D721Med (cell line): ENCODE results near the gene AGFG2.
"Not testable (repeated sequence)": the region's sequence is repeated elsewhere in the genome, so short reads cannot be mapped to it uniquely, and the experiment has no call there.

ENCODE experiments used
- DNase-seq: peaks from one replicate; pipeline ENCODE4 v3.0.0; 2011; ENCODE audit warnings: low spot score; ENCODE audit not compliant: insufficient read length
- FAIRE-seq: peaks from 2 replicates; lab custom pipeline; 2011; peaks lifted over from hg19 to GRCh38; lab: Jason Lieb, UNC
- TF ChIP-seq, protein P1 (sequence below): IDR thresholded peaks from 2 replicates; pipeline ENCODE4 v1.5.1; 2012; ENCODE audit warnings: mild to moderate bottlenecking, control low read depth; ENCODE audit not compliant: insufficient read depth; ENCODE audit errors: missing control alignments

Gene AGFG2

GRCh38 chr7:100515072-100515532, 23.9 kb upstream of the AGFG2 start:
- no peak for FAIRE-seq
- DNase-seq: no peak
- TF ChIP-seq, protein P1, sequence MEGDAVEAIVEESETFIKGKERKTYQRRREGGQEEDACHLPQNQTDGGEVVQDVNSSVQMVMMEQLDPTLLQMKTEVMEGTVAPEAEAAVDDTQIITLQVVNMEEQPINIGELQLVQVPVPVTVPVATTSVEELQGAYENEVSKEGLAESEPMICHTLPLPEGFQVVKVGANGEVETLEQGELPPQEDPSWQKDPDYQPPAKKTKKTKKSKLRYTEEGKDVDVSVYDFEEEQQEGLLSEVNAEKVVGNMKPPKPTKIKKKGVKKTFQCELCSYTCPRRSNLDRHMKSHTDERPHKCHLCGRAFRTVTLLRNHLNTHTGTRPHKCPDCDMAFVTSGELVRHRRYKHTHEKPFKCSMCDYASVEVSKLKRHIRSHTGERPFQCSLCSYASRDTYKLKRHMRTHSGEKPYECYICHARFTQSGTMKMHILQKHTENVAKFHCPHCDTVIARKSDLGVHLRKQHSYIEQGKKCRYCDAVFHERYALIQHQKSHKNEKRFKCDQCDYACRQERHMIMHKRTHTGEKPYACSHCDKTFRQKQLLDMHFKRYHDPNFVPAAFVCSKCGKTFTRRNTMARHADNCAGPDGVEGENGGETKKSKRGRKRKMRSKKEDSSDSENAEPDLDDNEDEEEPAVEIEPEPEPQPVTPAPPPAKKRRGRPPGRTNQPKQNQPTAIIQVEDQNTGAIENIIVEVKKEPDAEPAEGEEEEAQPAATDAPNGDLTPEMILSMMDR: no peak

DNA sequence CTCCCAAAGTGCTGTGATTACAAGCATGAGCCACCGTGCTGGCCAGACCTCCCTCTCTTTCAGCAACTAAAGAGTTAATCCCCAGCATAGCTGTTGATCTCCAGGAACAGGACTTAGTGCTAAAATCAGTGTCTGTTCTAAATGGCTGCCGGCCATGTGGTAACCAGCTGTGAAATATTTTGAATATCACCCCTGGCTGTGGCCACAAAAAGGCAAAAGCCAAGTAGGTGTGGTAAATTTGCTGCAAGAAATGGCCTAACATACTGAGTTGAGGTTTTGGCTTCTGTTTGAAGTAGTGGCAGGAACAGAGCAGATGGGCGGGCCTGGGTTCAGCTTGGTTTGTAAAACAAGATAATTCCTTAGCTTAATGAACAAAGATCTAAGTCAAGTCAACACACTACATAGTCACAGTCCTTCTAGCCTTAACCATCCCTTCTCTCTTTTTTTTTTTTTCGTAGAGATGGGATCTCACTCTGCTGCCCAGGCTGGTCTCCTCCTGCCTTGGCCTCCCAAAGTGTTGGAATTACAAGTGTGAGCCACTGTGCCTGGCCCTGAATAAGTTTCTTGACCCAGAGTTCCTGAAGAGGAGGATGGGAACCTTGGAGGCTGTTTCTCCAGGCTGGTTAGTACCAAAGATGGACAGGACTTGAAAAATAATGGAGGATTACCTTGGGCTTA, 22.7 kb upstream of the AGFG2 start:
- TF ChIP-seq, protein P1: no peak
- FAIRE-seq: no peak

DNA sequence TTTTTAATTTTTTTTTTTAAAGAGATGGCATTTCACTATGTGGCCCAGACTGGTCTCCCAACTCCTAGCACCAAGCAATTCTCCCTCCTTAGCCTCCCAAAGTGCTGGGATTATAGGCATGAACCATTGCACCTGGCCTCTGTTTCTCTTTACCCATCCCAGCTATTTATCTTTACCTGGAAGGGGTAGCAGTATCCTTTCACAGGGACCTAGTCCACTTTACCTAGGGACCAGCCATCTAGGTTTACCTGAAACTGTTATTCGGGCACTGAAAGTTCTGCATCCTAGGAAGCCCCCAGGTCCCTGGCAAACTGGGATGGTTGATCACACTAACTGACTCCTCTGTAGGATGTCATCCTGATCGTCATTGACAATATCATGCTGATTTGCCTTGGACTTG, 21.7 kb upstream of the AGFG2 start:
- no peak for DNase-seq
- TF ChIP-seq, protein P1: no peak
- FAIRE-seq: no peak

More for the DNA sequence above, 22.7 kb upstream of the AGFG2 start:
- no peak for DNase-seq

DNA sequence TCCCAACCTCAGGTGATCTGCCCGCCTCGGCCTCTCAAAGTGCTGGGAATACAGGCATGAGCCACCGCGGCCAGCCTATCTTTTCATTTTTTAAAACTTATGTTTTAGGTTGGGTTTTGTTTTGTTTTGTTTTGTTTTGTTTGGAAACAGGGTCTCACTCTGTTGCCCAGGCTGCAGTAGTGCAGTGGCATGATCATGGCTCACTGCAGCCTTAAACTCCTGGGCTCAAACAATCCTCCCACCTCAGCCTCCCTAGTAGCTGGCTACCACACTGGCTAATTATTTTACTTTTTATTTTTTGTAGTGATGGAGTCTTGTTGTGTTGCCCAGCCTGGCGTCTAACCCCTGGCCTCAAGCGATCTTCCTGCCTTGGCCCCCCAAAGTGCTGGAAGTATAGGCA, 19.4 kb upstream of the AGFG2 start:
- no peak for FAIRE-seq
- TF ChIP-seq, protein P1: no peak
- DNase-seq: no peak

DNA sequence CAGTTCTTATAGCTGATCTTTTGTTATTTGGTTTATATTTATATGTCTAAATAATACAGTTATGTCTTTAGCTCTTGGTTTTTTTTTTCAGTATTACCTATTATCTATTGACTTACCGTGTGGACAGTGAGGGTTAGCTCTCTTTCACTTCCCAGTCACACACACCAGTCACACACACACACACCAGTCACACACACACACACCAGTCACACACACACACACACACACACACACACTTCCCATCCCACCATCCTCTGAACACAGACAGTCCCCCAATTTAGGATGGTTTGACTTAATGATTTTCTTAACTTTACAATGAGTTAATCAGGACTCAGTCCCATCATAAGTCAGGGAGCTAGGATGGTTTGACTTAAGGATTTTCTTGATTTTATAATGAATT, 18.9 kb upstream of the AGFG2 start:
- FAIRE-seq (no peak), DNase-seq (no peak)
- TF ChIP-seq, protein P1: no peak

DNA sequence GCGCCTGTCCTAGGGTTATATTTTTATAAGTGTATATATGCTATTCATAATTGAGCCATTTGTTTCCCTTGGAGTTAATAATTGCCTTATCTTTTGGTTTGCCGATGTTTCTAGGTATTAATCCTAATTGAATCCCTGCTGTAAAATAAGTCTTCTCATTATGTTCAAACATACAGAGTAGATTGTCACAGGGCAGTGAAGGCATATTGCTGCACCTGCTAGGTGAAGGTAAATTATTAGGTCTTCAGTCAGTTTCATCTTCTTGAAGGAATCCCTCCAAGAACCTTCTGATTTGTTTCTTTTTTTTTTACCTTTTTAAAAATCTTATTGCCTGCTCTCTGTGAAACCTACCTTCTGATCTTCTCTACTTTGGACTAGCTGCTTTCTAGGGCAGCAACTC, 17.9 kb upstream of the AGFG2 start:
- TF ChIP-seq, protein P1: no peak
- DNase-seq: no peak
- FAIRE-seq: no peak

- DNase-seq, FAIRE-seq: not testable (repeated sequence)
These were observed 17.0 kb upstream of the AGFG2 start for GRCh38 chr7:100521909-100522593.

- not testable (repeated sequence) for DNase-seq, FAIRE-seq
These were observed 15.8 kb upstream of the AGFG2 start for GRCh38 chr7:100523192-100523591.

- not testable (repeated sequence) for FAIRE-seq, DNase-seq
These were observed 10.7 kb upstream of the AGFG2 start for GRCh38 chr7:100528108-100528866.
